Caco-2 (cell line): ENCODE measurements around the gene STK32C. TPM values are rescaled to one million over a fixed set of nuclear protein-coding genes. Genes with fewer than 3 reads are reported as not detected.

ENCODE experiments used
- BruUV-seq: library from RNA; stranded (reverse); fragments of 400-500 nt; replicated peaks from 2 replicates; lab custom pipeline; 2021; lab: Mats Ljungman, UMichigan
- CTCF ChIA-PET: fragments of 300-600 bp; sonication (Branson Sonifier 250); formaldehyde crosslinking; loops from one replicate; lab custom pipeline; 2022; ENCODE audit warnings: antibody characterized with exemption; lab: Charles Lee
- POLR2A ChIA-PET: fragments of 300-600 bp; sonication (Branson Sonifier 250); formaldehyde crosslinking; loops from one replicate; lab custom pipeline; 2022; ENCODE audit warnings: antibody characterized with exemption; lab: Charles Lee
- DNase-seq, 2 experiments: peaks; one replicate each; pipeline versions ENCODE4 v3.0.0 to v3.0.0-alpha.2; 2020 to 2022
- H3K27me3 ChIP-seq: replicated peaks from 2 replicates; pipeline ENCODE4 v1.6.0; 2011; ENCODE audit warnings: low read length; ENCODE audit not compliant: control insufficient read depth, insufficient read depth
- H3K36me3 ChIP-seq: 2 replicates; pipeline ENCODE4 v1.5.1; 2011; ENCODE audit warnings: low read length; ENCODE audit not compliant: control insufficient read depth, insufficient read depth
- H3K4me1 ChIP-seq: fragments of 250-450 bp; sonication (Bioruptor Pico); 2 replicates; pipeline ENCODE4 v1.5.1; 2020; ENCODE audit warnings: mild to moderate bottlenecking
- H3K4me3 ChIP-seq: 2 replicates; pipeline ENCODE4 v1.5.1; 2011; ENCODE audit warnings: low read depth, mild to moderate bottlenecking, control low read depth, low read length
- H3K9me3 ChIP-seq: fragments of 250-450 bp; sonication (Bioruptor Pico); 2 replicates; pipeline ENCODE4 v1.5.1; 2020; ENCODE audit warnings: mild to moderate bottlenecking, moderate library complexity
- H3K27ac Mint-ChIP-seq: one replicate; pipeline ENCODE4 v1.8.0; 2022; ENCODE audit warnings: mixed read lengths; ENCODE audit not compliant: unreplicated experiment
- H3K27me3 Mint-ChIP-seq: one replicate; pipeline ENCODE4 v1.8.0; 2022; ENCODE audit warnings: mixed read lengths; ENCODE audit not compliant: insufficient read depth, unreplicated experiment
- H3K36me3 Mint-ChIP-seq: one replicate; pipeline ENCODE4 v1.8.0; 2022; ENCODE audit warnings: mild to moderate bottlenecking, mixed read lengths; ENCODE audit not compliant: insufficient read depth, unreplicated experiment
- H3K4me1 Mint-ChIP-seq: one replicate; pipeline ENCODE4 v1.8.0; 2022; ENCODE audit warnings: low read depth, mixed read lengths; ENCODE audit not compliant: unreplicated experiment
- H3K4me3 Mint-ChIP-seq: one replicate; pipeline ENCODE4 v1.8.0; 2022; ENCODE audit warnings: mild to moderate bottlenecking, moderate library complexity, mixed read lengths; ENCODE audit not compliant: unreplicated experiment
- H3K9me3 Mint-ChIP-seq: one replicate; pipeline ENCODE4 v1.8.0; 2022; ENCODE audit warnings: mixed read lengths; ENCODE audit not compliant: unreplicated experiment
- intact Hi-C: fragments of 100-400 bp; cut with micrococcal nuclease; formaldehyde crosslinking; loops from one replicate; pipeline ENCODE4 v1.10.0; 2022; ENCODE audit not compliant: unreplicated experiment
- total RNA-seq: library from RNA; stranded (reverse); gene quantifications from 2 replicates; pipeline ENCODE4 v1.2.3, GENCODE V29; 2022
- TF ChIP-seq, protein P1 (sequence below), 2 experiments: fragments of 200-600 bp in 1 of 2; IDR thresholded peaks; 1 replicate in 1 of 2; 2 replicates in 1 of 2; pipeline versions ENCODE4 v1.5.1 to v1.8.0; 2011 to 2022; ENCODE audit warnings: antibody characterized with exemption in 1 of 2, control low read depth in 1 of 2, inconsistent platforms in 1 of 2, low read depth in 1 of 2, low read length in 1 of 2, mild to moderate bottlenecking in 1 of 2, moderate library complexity in 1 of 2; ENCODE audit not compliant: insufficient read depth in 1 of 2, severe bottlenecking in 1 of 2, unreplicated experiment in 1 of 2

The STK32C gene
- total RNA-seq, 1 experiment from 2014 or later: 13.3 TPM

GRCh38 chr10:132237871-132238270 lies 69.9 kb downstream of the STK32C start:
- H3K27me3 ChIP-seq: no peaks in the 10 kb centered on the region
- Mint-ChIP-seq H3K9me3 (no peaks in the 10 kb centered on the region), H3K27me3 (no peaks in the 10 kb centered on the region), H3K27ac (no peak overlapping the region), H3K4me3 (no peak overlapping the region), H3K36me3 (no peaks in the 10 kb centered on the region), H3K4me1 (no peaks in the 10 kb centered on the region)
- intact Hi-C loops: no loop called here
- TF ChIP-seq, protein P1, sequence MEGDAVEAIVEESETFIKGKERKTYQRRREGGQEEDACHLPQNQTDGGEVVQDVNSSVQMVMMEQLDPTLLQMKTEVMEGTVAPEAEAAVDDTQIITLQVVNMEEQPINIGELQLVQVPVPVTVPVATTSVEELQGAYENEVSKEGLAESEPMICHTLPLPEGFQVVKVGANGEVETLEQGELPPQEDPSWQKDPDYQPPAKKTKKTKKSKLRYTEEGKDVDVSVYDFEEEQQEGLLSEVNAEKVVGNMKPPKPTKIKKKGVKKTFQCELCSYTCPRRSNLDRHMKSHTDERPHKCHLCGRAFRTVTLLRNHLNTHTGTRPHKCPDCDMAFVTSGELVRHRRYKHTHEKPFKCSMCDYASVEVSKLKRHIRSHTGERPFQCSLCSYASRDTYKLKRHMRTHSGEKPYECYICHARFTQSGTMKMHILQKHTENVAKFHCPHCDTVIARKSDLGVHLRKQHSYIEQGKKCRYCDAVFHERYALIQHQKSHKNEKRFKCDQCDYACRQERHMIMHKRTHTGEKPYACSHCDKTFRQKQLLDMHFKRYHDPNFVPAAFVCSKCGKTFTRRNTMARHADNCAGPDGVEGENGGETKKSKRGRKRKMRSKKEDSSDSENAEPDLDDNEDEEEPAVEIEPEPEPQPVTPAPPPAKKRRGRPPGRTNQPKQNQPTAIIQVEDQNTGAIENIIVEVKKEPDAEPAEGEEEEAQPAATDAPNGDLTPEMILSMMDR (IDR thresholded peaks at IDR 0.05; ENCODE audit: insufficient read depth in 1 of 2, low read depth in 1 of 2, low read length in 1 of 2, severe bottlenecking in 1 of 2, unreplicated experiment in 1 of 2): no peak
- ChIA-PET CTCF (no interaction called here), POLR2A (no interaction called here)
- H3K4me3 ChIP-seq: no peak overlapping the region
- H3K9me3 ChIP-seq: no peaks in the 10 kb centered on the region
- DNase-seq: no peak
- no TSS peak for BruUV-seq
- no peaks in the 10 kb centered on the region for H3K36me3 ChIP-seq
- no peaks in the 10 kb centered on the region for H3K4me1 ChIP-seq

DNA sequence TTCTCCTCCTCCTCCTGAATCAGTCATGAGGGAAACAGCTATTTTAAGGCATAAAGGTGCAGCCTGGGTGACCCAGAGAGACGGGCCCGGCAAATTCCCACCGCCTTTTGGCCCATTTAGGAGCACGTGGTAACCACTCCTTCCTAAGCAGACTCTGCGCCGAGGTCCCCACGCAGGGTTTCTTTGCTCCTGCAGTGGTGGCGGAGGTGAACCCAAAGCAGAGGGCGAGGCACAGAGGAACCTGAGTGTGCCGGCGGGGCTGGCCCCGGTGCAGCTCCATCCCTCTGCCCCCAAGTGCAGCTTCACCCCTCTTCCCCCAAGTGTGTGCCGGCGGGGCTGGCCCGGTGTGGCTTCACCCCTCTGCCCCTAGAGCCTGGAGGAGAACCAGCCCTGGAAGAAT lies 70.4 kb downstream of the STK32C start:
- H3K4me1 Mint-ChIP-seq: no peaks in the 10 kb centered on the region
- BruUV-seq: no TSS peak
- Histone ChIP-seq H3K4me3 (no peak overlapping the region), H3K4me1 (no peaks in the 10 kb centered on the region), H3K36me3 (no peaks in the 10 kb centered on the region), H3K9me3 (no peaks in the 10 kb centered on the region), H3K27me3 (no peaks in the 10 kb centered on the region)
- DNase-seq: no peak
- intact Hi-C loops: no loop called here
- POLR2A ChIA-PET: no interaction called here
- no peak overlapping the region for H3K27ac Mint-ChIP-seq
- H3K9me3 Mint-ChIP-seq: no peaks in the 10 kb centered on the region
- no peaks in the 10 kb centered on the region for H3K27me3 Mint-ChIP-seq
- no peaks in the 10 kb centered on the region for H3K36me3 Mint-ChIP-seq
- TF ChIP-seq, protein P1 (IDR thresholded peaks at IDR 0.05; ENCODE audit: insufficient read depth in 1 of 2, low read depth in 1 of 2, low read length in 1 of 2, severe bottlenecking in 1 of 2, unreplicated experiment in 1 of 2): no peak
- CTCF ChIA-PET: no interaction called here
- no peak overlapping the region for H3K4me3 Mint-ChIP-seq

- Histone ChIP-seq H3K4me1 (no peaks in the 10 kb centered on the region), H3K4me3 (no peak overlapping the region), H3K27me3 (no peaks in the 10 kb centered on the region), H3K36me3 (no peaks in the 10 kb centered on the region), H3K9me3 (no peaks in the 10 kb centered on the region)
- intact Hi-C loops: no loop called here
- TF ChIP-seq, protein P1 (IDR thresholded peaks at IDR 0.05; ENCODE audit: insufficient read depth in 1 of 2, low read depth in 1 of 2, low read length in 1 of 2, severe bottlenecking in 1 of 2, unreplicated experiment in 1 of 2): no peak
- Mint-ChIP-seq H3K27ac (no peak overlapping the region), H3K4me3 (no peak overlapping the region), H3K4me1 (no peaks in the 10 kb centered on the region), H3K36me3 (no peaks in the 10 kb centered on the region), H3K27me3 (no peaks in the 10 kb centered on the region), H3K9me3 (no peaks in the 10 kb centered on the region)
- no peak for DNase-seq
- CTCF ChIA-PET: no interaction called here
- POLR2A ChIA-PET: no interaction called here
- BruUV-seq: no TSS peak
Observed at GRCh38 chr10:132236881-132237280, 70.9 kb downstream of the STK32C start.
